ENCODE data around the gene C2CD2.
A peak's percentile ranks its signal among the peaks of the same experiment; 100 is the strongest.

C2CD2 gene

GRCh38 chr21:41879190-41879998 lies 74.4 kb downstream of the C2CD2 start, which contains the start of gene PRDM15:
Gene PRDM15, minus strand, starts transcription at chr21:41879344. Its CDS starts 18,981 bp downstream, at chr21:41860363.
- Histone ChIP-seq H3K27me3 (ENCODE audit: low read depth, low read length) (no peaks in the 10 kb centered on the region), H3K36me3 (ENCODE audit: control insufficient read depth in 1 of 2, insufficient read depth in 2 of 2, low read length in 2 of 2) (no peaks in the 10 kb centered on the region), H3K4me3 (ENCODE audit: low read depth in 1 of 2, low read length in 2 of 2) (peak within 1 kb of the TSS; percentile 77), H3K9me3 (ENCODE audit: control insufficient read depth in 1 of 2, low read length in 2 of 2) (no peaks in the 10 kb centered on the region), H3K27ac (ENCODE audit: low read length) (peak within 1 kb of the TSS; percentile 10), H3K4me1 (ENCODE audit: control insufficient read depth in 1 of 2, insufficient read depth in 2 of 2, low read length in 2 of 2) (peaks cover 0 to 11% of the 10 kb centered on the region in 2 donors)

- no peak overlapping the region for H3K27ac ChIP-seq (ENCODE audit: low read length)
- no peaks in the 10 kb centered on the region for H3K27me3 ChIP-seq (ENCODE audit: low read depth, low read length)
- H3K36me3 ChIP-seq (ENCODE audit: control insufficient read depth in 1 of 2, insufficient read depth in 2 of 2, low read length in 2 of 2) = no peaks in the 10 kb centered on the region
- peaks cover 0 to 11% of the 10 kb centered on the region in 2 donors for H3K4me1 ChIP-seq (ENCODE audit: control insufficient read depth in 1 of 2, insufficient read depth in 2 of 2, low read length in 2 of 2)
- H3K9me3 ChIP-seq (ENCODE audit: control insufficient read depth in 1 of 2, low read length in 2 of 2) = no peaks in the 10 kb centered on the region
- peak overlapping the region; percentile 77 for H3K4me3 ChIP-seq (ENCODE audit: low read depth in 1 of 2, low read length in 2 of 2)
These were observed 75.0 kb downstream of the C2CD2 start for GRCh38 chr21:41878831-41879189.

GRCh38 chr21:41877901-41878830 lies 75.7 kb downstream of the C2CD2 start:
- H3K27ac ChIP-seq (ENCODE audit: low read length) = no peak overlapping the region
- peak overlapping the region; percentile 77 for H3K4me3 ChIP-seq (ENCODE audit: low read depth in 1 of 2, low read length in 2 of 2)
- no peaks in the 10 kb centered on the region for H3K27me3 ChIP-seq (ENCODE audit: low read depth, low read length)
- no peaks in the 10 kb centered on the region for H3K9me3 ChIP-seq (ENCODE audit: control insufficient read depth in 1 of 2, low read length in 2 of 2)
- H3K36me3 ChIP-seq (ENCODE audit: control insufficient read depth in 1 of 2, insufficient read depth in 2 of 2, low read length in 2 of 2) = no peaks in the 10 kb centered on the region
- H3K4me1 ChIP-seq (ENCODE audit: control insufficient read depth in 1 of 2, insufficient read depth in 2 of 2, low read length in 2 of 2) = peaks cover 0 to 11% of the 10 kb centered on the region in 2 donors

- Histone ChIP-seq H3K36me3 (ENCODE audit: control insufficient read depth in 1 of 2, insufficient read depth in 2 of 2, low read length in 2 of 2) (no peaks in the 10 kb centered on the region), H3K27ac (ENCODE audit: low read length) (no peak overlapping the region), H3K27me3 (ENCODE audit: low read depth, low read length) (no peaks in the 10 kb centered on the region), H3K4me3 (ENCODE audit: low read depth in 1 of 2, low read length in 2 of 2) (no peak overlapping the region), H3K4me1 (ENCODE audit: control insufficient read depth in 1 of 2, insufficient read depth in 2 of 2, low read length in 2 of 2) (peaks cover 0 to 11% of the 10 kb centered on the region in 2 donors), H3K9me3 (ENCODE audit: control insufficient read depth in 1 of 2, low read length in 2 of 2) (no peaks in the 10 kb centered on the region)
These were observed 76.7 kb downstream of the C2CD2 start for GRCh38 chr21:41876928-41877652.

- Histone ChIP-seq H3K27me3 (ENCODE audit: low read depth, low read length) (no peaks in the 10 kb centered on the region), H3K4me1 (ENCODE audit: control insufficient read depth in 1 of 2, insufficient read depth in 2 of 2, low read length in 2 of 2) (peaks cover 0 to 11% of the 10 kb centered on the region in 2 donors), H3K9me3 (ENCODE audit: control insufficient read depth in 1 of 2, low read length in 2 of 2) (no peaks in the 10 kb centered on the region), H3K27ac (ENCODE audit: low read length) (no peak overlapping the region), H3K36me3 (ENCODE audit: control insufficient read depth in 1 of 2, insufficient read depth in 2 of 2, low read length in 2 of 2) (no peaks in the 10 kb centered on the region), H3K4me3 (ENCODE audit: low read depth in 1 of 2, low read length in 2 of 2) (no peak overlapping the region)
These were observed 77.4 kb downstream of the C2CD2 start for GRCh38 chr21:41876396-41876795.

GRCh38 chr21:41875086-41875485 lies 78.7 kb downstream of the C2CD2 start:
- H3K36me3 ChIP-seq (ENCODE audit: control insufficient read depth in 1 of 2, insufficient read depth in 2 of 2, low read length in 2 of 2) = no peaks in the 10 kb centered on the region
- no peak overlapping the region for H3K4me3 ChIP-seq (ENCODE audit: low read depth in 1 of 2, low read length in 2 of 2)
- H3K4me1 ChIP-seq (ENCODE audit: control insufficient read depth in 1 of 2, insufficient read depth in 2 of 2, low read length in 2 of 2) = peaks cover 0 to 11% of the 10 kb centered on the region in 2 donors
- H3K27me3 ChIP-seq (ENCODE audit: low read depth, low read length) = no peaks in the 10 kb centered on the region
- H3K9me3 ChIP-seq (ENCODE audit: control insufficient read depth in 1 of 2, low read length in 2 of 2) = no peaks in the 10 kb centered on the region
- no peak overlapping the region for H3K27ac ChIP-seq (ENCODE audit: low read length)

- Histone ChIP-seq H3K9me3 (ENCODE audit: control insufficient read depth in 1 of 2, low read length in 2 of 2) (no peaks in the 10 kb centered on the region), H3K36me3 (ENCODE audit: control insufficient read depth in 1 of 2, insufficient read depth in 2 of 2, low read length in 2 of 2) (no peaks in the 10 kb centered on the region), H3K27me3 (ENCODE audit: low read depth, low read length) (no peaks in the 10 kb centered on the region), H3K4me3 (ENCODE audit: low read depth in 1 of 2, low read length in 2 of 2) (no peak overlapping the region), H3K4me1 (ENCODE audit: control insufficient read depth in 1 of 2, insufficient read depth in 2 of 2, low read length in 2 of 2) (peaks cover 0 to 9% of the 10 kb centered on the region in 2 donors), H3K27ac (ENCODE audit: low read length) (no peak overlapping the region)
These were observed 79.2 kb downstream of the C2CD2 start for GRCh38 chr21:41874611-41875010.

GRCh38 chr21:41873426-41873825 lies 80.4 kb downstream of the C2CD2 start:
- Histone ChIP-seq H3K9me3 (ENCODE audit: control insufficient read depth in 1 of 2, low read length in 2 of 2) (no peaks in the 10 kb centered on the region), H3K36me3 (ENCODE audit: control insufficient read depth in 1 of 2, insufficient read depth in 2 of 2, low read length in 2 of 2) (no peaks in the 10 kb centered on the region), H3K4me1 (ENCODE audit: control insufficient read depth in 1 of 2, insufficient read depth in 2 of 2, low read length in 2 of 2) (peaks cover 0 to 8% of the 10 kb centered on the region in 2 donors), H3K27ac (ENCODE audit: low read length) (no peak overlapping the region), H3K4me3 (ENCODE audit: low read depth in 1 of 2, low read length in 2 of 2) (no peak overlapping the region), H3K27me3 (ENCODE audit: low read depth, low read length) (no peaks in the 10 kb centered on the region)

- Histone ChIP-seq H3K4me1 (ENCODE audit: control insufficient read depth in 1 of 2, insufficient read depth in 2 of 2, low read length in 2 of 2) (peaks cover 0 to 8% of the 10 kb centered on the region in 2 donors), H3K9me3 (ENCODE audit: control insufficient read depth in 1 of 2, low read length in 2 of 2) (no peaks in the 10 kb centered on the region), H3K4me3 (ENCODE audit: low read depth in 1 of 2, low read length in 2 of 2) (no peak overlapping the region), H3K36me3 (ENCODE audit: control insufficient read depth in 1 of 2, insufficient read depth in 2 of 2, low read length in 2 of 2) (no peaks in the 10 kb centered on the region), H3K27me3 (ENCODE audit: low read depth, low read length) (no peaks in the 10 kb centered on the region), H3K27ac (ENCODE audit: low read length) (no peak overlapping the region)
These were observed 80.8 kb downstream of the C2CD2 start for GRCh38 chr21:41873005-41873404.

- Histone ChIP-seq H3K4me1 (ENCODE audit: control insufficient read depth in 1 of 2, insufficient read depth in 2 of 2, low read length in 2 of 2) (no peaks in the 10 kb centered on the region), H3K9me3 (ENCODE audit: control insufficient read depth in 1 of 2, low read length in 2 of 2) (no peaks in the 10 kb centered on the region), H3K27me3 (ENCODE audit: low read depth, low read length) (no peaks in the 10 kb centered on the region), H3K36me3 (ENCODE audit: control insufficient read depth in 1 of 2, insufficient read depth in 2 of 2, low read length in 2 of 2) (no peaks in the 10 kb centered on the region), H3K4me3 (ENCODE audit: low read depth in 1 of 2, low read length in 2 of 2) (no peak overlapping the region), H3K27ac (ENCODE audit: low read length) (no peak overlapping the region)
These were observed 82.4 kb downstream of the C2CD2 start for GRCh38 chr21:41871293-41872030.

Data from muscle layer of duodenum (tissue), 2 donors.